Activated CD4-positive, alpha-beta T cell treated with anti-CD3 and anti-CD28 coated beads for 1 hour (primary cell): ENCODE data around the gene CERS3.

Experiments used
- DNase-seq: peaks from one replicate; pipeline ENCODE4 v3.0.0-alpha.2; 2020

Gene CERS3

DNA sequence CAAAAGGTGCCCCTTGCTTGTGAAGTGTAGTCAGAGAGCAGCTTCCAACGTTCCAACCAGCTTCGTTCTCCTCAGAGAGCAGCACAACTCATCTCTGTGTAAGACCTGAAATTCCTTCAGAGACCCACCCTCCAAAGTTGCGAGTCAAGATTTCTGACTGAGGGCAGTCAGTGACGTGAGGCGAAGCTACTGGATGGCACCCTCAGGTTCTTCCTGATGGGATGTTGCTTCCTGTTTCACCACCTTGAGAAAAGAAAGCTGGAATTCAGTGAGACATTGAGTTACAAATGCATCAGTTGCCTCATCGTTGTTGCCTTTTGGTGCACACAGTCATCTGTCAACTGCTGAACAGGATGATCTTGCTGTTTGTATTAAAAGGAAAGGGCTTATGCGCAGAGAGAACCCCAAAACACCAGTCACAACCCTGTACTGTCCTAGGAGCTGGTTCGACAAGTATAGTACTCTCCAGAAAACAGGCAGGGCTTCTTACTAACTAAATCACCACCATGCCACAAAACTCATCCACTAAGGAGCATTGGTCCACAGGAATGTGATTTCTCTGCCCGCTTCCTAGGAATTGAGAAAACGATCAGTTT is at the start of gene CERS3:
TSS of gene CERS3 (minus strand) at position 118 of the 596 bp plus-strand sequence. CDS start 27,101 bp downstream, outside the sequence.
- no peak for DNase-seq

DNA sequence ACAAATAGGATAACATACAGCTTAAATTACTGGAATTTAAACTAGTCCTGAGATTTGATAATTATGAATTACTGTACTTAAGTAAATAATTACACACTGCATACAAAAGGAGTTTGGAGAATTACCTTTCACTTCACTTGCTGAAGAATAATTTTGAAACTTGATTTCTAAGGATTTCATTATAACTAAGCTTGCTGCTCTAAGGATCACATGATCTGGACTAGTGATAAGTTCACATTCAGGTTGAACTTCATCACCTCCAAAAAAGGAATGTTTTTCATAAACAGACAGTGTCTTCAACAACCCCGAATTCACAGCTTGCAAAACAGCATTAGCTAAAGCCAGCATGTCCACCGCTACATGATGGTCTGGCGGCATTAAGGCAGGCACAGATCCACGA is 44.8 kb upstream of the CERS3 start:
- no peak for DNase-seq

DNA sequence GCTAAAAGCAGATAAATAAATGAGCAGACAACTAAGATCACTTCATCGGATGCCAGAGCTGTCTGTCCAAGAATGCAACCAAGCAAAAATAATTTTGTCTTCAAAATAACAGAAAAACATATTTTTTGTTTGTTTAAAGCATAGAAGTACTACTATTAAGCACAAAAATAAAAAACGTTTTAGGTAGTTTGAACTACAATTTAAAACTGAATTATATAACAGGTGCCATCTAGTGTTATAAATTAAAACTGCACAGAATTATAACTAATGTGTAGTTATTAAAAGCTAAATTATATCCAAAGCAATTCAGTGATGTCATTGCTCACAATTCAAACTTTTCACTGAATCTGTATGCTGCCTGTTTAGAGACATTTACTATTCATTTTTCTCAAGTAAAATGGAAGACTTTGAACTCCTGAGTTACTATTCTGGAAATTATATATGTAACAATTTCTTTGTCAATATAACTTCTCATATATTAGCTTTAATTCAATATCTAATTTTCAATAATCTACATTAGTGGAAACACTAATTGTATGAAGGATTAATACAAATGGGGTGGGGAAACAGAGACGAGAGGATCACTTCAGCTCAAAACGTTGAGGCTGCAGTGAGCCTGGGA is 43.7 kb upstream of the CERS3 start:
- DNase-seq, result no peak

DNA sequence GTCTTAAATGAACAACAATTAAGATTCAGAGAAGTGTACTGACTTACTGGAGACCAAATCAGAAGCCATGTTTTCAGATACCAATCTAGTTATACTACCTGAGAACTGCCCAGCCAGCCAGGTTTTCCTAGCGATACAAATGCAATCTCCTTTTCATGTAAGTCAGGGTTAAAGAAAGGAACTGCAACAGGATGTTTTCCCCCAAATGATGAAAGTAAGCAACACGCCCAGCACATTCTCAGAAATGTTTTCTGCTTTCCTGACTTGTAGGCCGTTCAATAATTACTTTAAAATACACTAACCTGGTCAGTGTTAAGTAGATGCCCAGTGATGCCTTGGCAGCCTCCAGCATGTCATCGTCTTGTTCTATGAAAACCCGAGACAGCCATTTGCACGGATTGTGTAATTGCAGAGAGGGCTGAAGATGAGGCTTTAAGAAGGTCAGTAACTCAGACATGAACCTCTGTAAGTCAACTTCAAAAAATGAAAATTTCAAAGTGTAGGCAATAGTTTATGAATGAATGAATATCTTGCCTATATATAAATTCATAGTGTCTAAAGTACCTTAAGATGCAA is 42.9 kb upstream of the CERS3 start:
- DNase-seq, result no peak

DNA sequence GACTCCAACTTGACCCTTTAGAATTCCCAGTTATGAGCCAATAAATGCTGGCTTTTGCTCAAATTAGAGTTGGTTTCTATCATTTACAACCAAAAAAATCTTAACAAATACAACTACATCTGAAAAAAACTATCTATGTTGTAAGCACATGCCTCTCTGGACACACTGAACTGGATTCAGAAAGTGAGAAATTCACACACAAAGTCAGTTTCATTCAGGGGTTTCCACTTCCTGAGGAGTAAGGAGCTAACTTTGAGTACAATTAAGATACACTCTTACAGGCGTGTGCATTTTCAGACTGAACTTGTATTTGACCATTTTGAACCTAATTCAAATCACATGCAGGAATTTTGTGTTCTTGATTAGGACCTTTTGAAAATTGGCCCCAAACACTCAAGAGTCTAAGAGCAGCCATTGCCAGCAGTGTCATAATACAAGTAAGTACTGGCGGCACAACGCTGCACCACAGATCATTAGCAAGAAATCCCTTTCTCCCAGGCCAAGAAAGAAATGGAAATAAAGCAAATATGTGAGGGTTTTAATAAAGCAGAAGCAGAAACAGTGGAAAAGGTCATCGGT is 42.1 kb upstream of the CERS3 start:
- no peak for DNase-seq

DNA sequence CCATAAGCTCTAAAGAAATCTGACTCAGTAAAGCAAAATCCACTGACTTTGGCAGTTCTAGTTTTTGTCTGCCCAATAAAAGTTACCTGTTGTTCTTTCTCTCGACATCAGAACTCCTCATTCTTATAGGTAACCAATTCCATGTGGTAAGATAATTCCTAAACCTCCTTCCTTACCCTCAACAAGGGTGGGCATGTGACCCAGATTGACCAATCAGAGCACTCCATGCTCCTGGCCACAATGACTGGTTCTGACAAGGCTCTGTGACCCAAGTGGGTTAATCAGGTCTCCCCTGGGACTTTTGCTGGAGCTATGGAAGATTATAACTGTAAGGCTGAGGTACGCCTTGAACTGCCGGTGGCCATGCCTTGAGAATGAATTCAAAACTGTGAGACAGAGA is 41.5 kb upstream of the CERS3 start:
- no peak for DNase-seq

DNA sequence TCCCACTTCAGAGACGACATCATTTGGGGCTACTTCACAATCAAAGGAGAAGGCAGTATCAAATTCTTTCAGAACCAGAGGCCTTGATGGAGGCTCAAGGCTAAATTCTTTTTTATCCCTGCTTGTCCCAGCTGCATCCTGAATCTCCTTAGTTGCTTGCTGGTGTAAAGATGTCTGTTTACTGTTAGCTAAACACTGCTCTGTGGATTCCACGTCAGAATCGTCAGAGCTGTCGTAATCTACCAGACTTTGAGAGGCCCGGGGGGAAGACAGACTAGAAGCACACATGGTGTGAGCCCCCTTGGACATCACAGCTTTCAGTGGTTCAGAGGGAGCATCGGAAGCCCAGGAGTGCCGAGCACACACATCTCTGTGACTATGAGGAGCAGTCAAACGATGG is 40.6 kb upstream of the CERS3 start:
- no peak for DNase-seq

DNA sequence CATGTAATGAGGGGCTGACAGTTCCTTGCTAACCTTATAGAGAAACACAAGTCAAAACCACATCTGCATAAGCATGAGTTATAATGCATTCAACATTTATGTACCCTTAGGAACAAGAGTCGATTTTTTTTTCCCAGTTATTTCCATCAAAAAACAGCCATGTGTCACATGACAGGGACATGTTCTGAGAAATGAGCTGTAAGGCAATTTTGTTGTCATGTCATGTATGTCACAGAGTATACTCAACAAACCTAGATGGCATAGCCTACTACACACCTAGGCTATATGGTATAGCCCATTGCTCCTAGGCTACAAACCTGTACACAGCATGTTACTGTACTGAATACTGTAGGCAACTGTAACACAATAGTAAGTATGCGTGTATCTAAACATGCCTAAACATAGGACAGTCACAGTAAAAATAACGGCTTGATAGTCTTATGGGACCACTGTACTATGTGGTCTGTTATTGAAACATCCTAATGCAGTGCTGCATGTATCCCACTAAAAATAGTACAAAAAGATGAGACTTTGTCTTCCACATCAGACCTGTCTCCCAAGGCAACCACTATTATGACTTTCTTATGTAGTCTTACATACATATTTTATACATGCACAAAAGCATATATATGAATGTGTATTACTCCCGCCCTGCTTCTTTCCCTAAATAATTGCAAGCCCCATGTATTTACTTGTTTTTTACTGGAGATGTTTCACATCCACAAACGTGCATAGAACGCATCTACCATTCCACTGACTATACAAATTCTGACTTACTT is 38.3 kb upstream of the CERS3 start:
- no peak for DNase-seq

DNA sequence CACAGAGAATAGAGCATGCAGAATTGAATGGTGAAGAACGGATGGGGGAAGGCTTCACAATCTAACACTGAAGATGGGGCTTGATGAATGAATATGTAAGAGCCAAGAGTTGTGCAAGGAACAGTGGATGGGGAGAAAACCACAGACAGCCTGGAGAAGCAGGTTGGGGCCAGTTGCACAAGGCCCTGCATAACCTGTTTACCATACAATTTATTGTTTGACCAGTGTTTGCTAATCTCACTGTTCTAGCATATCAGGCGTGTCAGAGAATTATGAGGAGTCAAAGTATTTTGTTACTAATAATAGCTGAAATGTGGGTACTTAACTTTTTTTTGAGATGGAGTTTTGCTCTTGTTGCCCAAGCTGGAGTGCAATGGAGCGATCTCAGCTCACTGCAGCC is 36.8 kb upstream of the CERS3 start:
- no peak for DNase-seq

DNA sequence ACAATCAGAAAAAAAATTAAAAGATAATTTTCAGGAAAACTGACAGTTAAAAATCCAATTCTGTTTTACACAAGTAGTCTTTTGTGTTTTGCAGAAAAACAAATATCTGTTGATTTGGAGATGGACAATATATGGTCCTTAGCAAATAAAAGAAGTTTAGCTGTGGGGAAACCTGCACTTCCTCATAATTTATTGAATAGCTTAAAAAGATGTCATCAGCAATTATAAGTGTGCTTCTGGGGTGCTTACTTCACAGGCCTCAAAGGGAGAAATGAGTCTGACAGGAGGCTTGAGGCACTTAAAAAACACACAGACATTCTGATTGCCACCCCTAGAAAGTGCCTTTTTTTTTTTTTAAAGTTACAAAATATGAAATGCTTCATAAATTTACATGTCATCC is 31.6 kb upstream of the CERS3 start:
- no peak for DNase-seq

DNA sequence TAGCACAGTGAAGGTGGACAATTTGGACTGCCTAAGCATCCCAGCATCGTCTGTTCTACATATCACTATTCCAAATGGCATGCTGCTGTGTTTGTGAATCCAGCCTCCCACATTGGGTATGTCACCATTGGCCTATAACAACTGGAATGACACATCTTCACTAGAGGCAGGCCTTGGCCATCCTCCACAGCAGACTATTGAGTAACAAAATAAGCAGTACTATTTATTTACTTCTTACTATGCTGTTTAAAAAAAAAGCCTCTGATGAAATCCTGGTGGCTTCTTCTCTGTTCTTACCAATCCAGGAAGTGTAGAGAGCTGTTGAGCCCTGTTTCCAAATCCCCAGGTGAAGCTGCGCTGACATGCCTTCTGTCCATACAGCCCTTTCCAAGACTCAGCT is 30.6 kb upstream of the CERS3 start:
- no peak for DNase-seq

DNA sequence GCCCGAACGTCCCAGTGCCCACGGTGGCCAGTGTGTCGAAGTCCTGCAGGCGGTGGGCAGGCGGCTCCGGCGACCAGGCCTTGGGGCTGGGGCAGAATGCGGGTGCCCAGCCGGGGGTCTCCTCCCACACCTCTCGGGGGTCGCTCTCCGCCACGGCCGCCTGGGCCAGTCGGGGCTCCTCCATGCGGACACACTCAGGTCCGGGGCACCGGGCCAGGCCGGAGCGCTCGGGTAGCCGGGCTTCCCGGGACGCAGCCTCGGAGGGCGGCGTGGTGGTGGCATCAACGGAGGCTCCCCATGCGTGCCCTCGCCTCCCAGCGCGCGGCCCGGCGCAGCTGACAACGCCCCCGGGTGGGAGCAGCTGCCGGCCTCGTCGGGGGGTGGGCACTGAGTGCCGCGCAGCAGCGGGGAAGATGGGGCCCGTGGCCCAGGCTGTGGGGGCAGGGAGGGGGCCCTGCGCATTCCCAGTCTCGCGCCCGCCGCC is 30.1 kb upstream of the CERS3 start:
- DNase-seq, result no peak

DNA sequence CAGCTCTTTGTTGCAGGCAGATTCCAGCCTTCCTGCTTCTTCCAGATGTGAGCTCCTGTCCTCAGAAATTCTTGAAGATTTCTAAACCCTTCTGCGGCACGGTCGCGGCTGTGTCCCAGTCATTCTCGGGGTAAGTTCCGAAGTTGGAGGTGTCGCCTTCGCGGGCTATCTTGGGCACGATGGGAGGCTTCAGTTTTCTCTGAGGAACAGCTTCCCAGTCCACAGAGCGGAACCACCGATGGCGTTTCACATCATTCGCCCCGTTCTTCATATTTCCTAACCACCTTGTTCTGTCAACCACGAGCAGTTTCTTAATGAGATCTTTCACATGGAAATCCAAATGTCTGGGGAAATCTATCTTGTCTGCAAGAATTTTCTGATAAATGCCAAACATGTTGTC is 24.7 kb upstream of the CERS3 start:
- DNase-seq, result no peak

DNA sequence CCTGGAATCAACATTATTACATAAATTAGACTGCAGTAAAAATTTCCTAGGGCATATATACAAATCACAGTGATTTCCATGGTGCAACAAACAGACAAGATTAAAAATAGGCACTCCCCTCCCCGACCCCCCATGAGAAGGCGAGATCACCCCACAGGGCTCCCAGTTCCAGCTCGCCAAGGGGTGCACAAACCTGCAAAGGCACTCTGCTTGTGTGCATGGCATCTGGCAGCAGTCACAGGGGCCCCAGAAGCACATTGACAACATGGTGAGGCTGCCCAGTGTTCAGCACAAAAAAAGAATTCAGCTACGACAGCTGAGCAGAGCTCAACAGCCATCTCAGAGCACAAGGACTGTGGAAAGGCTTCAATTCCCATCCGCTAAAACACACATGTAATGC is 19.2 kb upstream of the CERS3 start:
- no peak for DNase-seq

DNA sequence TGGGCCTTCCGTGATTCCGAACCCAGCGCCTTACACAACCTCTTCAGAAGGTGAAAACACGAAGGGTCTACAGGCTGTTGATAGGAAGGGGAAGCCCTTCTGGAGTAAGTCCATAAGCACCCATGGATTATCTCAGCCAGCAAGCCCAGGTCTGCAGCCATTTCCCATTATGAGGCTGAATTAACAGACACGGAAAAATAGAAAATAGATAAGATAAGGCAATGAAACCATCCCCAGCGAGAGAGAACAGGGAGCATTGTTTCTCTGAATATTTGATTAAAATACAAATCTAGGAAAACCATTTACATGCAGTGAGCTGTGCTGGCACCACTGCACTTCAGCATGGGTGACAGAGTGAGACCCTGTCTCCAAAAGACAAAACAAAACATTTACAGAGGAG is 16.2 kb upstream of the CERS3 start:
- no peak for DNase-seq

DNA sequence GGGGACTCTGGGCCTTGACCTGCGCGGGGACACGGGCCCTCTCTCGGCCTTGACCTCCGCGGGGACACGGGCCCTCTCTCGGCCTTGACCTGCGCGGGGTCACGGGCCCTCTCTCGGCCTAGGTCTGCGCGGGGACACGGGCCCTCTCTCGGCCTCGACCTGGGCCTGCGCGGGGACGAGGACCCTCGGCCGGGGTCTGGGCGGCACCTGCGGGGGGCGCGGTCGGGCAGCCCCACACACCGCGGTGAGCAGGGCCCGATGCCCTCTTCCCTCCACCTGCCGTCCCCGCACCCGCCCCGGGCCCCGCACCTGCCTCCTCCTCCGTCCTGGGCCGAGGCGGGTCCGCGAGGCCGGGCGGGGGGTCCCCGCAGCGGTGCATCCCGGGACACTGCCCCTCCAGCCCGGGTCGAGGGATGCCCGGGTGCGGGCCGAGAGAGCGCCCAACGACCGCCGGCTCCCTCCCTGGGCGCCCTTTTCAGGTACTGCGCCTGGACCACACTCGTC is 15.6 kb upstream of the CERS3 start:
- no peak for DNase-seq

DNA sequence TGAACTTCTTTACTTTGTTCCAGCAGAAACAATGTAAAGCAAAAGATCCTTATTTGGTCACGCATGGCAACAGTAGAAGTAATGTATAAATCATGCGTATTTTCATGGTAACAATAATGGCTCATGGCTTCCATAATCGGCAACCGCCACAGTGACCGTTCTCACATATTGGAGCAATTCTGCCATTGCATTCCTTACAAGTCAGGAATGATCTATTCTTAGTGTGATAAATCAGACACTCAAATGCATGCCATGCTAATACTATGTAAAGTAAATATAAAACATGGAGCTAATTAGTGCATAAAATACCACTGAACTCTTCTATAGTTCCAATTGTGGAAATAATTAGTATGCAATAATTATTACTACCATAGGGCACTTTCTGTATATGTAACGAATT is 13.5 kb upstream of the CERS3 start:
- DNase-seq, result no peak

DNA sequence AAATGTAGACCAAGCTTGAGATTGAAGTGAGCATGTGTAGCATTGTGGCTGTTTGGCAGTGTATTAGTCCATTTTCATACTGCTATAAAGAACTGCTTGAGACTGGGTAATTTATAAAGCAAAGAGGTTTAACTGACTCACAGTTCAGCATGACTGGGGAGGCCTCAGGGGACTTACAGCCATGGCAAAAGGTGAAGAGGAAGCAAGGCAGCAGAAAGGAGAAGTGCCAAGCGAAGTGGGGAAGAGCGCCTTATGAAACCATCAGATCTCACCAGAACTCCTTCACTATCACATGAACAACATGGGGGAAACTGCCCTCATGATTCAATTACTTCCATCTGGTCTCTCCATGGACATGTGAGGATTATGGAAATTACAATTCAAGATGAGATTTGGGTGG is 8.6 kb upstream of the CERS3 start:
- DNase-seq, result no peak

DNA sequence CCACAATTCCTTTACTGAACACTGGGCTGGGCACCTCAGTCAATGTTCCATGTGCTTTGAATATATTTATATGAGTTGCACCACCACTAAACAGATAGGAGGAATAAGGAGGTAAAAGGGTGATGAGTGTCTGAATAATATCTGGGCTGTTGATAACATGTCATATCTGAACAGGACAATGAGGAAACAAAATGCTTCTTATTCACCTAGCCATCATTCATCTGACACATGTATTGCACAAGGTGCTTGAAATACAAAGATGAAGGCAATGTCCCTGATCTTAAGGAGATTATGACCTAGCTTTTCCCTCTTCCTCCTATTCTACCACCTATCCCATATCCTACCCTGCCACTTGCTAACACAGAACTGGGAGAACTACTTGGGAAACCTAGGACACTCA is 8.0 kb upstream of the CERS3 start:
- DNase-seq, result no peak

DNA sequence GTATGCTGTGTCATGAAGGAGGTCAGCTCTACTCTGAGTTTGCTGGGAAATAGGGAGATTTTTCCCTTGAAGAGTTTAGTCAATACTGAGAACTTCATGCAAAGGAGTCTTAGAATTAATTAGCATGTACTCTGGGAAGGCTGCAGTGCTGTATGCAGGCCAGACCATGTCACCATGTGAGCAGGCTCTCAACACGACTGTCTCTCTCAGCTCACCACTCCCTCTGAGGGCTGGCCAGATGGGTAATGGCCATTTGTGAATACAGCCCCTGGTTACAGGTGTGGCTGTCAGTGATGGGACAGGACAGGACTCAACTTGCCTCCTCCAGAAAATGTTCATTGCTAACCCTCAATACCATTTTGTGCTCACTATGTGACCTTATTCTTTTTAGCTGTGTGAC is 5.1 kb upstream of the CERS3 start:
- DNase-seq, result no peak

DNA sequence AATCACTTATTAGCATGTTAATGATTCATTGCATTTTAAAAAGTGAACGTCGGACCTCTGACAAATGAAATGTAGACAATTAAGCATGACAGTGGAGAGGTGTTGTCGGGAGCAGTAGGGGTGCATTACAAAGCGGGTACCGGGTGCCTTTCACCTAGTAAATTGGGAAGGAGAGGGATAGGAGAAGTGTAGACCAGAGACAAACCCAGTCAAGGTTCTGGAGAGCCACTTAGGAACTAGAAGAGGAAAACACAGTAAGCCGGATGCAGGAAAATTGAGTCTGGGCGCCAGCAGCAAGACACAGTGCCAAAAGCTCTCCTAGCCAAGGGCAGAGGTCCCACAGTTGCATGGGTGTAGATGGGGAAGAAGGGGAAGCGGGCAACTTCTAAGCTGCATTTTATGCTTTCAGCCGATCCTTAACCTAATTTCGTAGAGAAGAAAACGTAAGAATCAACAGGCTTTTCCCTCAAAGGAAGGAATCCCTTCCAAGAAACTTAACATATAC is 3.1 kb upstream of the CERS3 start:
- no peak for DNase-seq

DNA sequence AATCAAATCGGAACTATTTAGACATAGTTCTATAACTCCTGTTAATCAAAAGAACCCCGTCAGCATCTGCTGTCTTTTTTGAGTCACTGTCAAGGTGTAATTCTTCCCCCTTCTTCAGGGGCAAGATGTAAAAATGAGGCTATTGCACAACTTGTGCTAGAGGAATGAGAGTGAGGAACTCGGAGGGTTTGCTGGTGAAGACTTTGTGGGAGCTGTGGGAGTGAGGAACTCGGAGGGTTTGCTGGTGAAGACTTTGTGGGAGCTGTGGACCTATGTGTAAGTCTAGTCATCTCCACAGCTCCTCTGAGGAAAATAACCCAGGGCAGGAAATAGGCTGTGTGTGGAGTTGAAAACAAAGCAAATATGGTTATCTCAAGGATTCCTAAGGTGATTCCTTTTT is 2.5 kb upstream of the CERS3 start:
- no peak for DNase-seq

DNA sequence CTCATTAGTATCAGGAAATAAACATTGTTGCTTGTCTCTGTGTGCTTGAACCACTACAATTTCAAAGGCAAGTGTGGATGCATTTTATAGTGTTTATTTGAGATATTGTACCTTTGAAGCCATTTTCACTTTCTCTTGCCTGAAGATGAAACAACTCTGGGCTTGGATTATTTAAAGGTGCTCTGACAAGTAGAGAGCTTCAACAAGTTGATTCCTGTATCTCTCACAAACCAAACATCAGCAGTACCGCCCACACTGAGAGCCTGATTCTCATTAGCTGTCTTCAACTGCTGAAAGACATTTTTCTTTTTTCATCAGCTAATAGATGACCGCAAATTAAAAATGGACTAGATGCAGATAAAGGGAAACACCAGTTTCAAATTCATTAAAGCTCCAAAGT is 806 bp upstream of the CERS3 start:
- no peak for DNase-seq
